Limb (tissue), 2 donors: ENCODE measurements around the gene BET1L.
"Not testable (repeated sequence)": the region's sequence is repeated elsewhere in the genome, so short reads cannot be mapped to it uniquely, and the experiment has no call there.

ENCODE experiments used
- DNase-seq, 2 donors: peaks; one replicate each; pipeline ENCODE4 v3.0.0-alpha.2; 2016; ENCODE audit errors: extremely low spot score in 2 of 2

The BET1L gene

DNA sequence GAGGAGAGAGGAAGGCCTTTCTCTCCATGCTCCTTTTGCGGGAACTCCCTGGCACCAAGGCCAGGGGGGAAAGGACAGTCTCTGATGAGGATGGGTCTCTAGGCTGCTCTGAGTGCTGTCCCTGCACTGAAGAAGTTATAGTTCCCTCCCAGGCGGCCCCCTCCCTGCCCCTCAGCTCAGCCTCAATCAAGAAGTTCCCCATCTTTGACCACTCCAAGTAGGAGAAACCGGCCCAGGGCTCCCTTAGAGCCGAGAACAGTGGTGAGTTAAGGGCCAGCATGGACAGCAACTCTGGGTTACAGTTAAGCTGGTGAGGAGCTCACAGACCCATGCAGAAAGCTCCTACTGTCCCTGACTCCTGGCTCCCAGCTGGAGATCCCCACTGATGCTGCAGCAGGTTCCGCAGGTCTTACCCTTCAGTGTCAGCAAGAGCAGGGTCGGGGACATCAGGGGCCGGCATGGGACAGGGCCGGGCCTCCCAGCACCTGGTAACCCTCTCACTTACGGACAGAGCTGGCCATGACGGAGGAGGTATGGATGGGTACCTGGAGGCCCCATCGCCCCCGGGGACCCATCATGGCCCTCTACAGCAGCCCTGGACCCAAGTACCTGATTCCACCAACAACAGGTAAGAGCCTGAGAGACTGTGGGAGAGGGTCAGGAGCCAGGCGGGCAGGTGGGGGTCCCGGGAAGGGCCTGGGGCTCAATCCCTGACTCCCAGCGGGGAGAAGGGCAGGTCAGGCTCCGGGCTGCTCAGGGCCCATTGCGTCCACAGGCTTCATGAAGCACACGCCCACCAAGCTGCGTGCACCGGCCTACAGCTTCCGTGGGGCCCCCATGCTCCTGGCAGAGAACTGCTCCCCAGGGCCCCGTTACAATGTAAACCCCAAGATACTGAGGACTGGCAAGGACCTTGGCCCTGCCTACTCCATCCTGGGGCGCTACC, 10.1 kb downstream of the BET1L start:
- peak in 1 of 2 donors; percentile 29 for DNase-seq

DNA sequence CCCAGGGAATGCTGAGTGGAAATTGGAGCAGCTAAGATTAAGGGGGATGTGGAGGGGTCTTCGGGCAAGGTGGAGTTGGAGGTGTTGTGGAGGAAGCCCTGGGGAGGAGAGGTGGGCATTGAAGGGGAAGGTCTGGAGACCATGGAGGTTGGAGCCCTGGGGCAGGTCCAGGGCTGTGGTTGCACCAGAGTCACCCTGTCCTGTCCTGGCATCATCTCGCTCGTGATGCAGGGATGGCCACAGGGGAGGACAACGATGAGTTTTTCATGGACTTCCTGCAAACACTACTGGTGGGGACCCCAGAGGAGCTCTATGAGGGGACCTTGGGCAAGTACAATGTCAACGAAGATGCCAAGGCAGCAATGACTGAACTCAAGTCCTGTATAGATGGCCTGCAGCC, 13.7 kb downstream of the BET1L start:
- DNase-seq: not testable (repeated sequence)

DNA sequence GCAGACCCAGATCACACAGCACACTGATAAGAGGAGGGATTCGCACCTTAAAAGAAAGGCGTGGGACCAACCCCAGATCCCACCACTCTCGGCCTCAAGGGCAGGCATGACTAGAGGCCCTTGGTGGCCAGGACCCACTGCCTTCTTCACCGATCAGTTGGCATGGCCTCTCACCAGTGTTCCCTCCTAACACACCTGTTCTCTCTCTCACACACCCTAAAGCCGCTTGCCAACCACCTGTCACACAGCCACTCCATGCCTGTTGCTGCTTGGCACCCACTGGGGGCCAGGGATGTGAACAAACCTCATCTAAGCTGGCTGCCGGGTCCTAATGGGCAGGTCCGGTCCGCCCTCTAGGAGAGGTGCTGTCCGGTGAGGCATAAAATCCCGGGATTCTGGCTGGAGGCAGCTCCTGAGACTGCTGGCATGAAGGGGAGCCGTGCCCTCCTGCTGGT, 14.5 kb downstream of the BET1L start, which contains the start of gene SCGB1C1:
Gene SCGB1C1, plus strand, starts transcription at position 405 of the 455 bp plus-strand sequence. Its CDS starts 22 bp downstream, at position 427.
- not testable (repeated sequence) for DNase-seq

DNA sequence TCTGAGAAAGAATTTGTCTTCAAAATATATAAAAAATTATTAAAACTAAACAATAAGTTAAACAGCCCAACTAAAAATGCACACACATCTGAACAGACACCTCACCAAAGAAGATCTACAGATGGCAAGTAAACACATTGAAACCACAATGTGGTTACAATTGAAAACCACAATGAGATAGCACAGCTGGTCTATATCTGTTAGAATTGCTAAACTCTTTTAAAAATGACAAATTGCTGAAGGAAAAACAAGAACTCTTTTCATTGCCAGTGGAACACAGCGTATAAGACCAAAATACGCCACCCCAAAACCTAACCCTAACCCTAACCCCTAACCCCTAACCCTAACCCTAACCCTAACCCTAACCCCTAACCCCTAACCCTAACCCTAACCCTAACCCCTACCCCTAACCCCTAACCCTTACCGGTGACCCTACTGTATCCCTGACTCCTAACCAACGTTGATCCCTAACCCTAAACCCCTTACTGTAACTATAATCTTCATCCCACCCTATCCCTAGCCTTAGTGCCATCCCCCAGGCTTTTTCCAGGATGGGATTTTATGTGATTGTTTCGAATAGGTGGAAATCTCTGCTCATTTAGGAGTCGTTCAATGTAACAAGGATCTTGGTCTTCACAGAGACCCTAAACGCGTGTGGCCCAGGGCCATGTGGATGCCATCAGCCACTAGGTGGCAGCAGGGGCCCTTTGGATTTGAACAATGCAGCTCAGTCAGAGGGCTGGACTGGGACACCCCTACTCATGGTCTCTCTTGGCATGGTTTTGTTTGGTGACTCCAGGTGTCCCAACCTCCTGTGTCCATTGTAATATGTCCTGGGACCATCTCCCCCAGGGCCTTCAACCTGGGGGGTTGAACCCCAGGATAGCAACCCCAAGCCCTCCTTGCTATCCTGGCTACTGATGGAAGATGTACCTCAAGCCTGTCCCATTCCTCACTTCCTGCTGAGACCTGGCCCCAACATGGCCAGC, 15.4 kb downstream of the BET1L start:
- DNase-seq: not testable (repeated sequence)

DNA sequence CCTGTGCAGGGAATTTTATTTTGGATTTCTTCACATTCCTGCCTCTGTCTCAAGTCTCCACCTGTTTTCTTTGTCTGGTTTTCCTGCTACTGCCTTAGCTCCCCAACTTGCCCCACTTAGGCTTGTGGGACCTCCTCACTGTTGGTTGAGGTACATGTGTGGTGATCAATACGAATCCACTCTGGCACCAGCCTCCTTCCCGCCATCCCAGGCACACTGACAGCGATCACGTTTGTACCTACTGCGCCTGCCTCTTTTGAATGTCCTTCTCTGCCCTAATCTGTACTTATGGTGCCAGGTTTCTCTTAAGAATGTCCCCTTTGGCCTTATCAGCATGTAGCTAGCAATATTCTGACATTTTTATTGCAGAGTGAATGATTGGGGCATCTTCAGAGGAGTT, 16.7 kb downstream of the BET1L start:
- DNase-seq: not testable (repeated sequence)

DNA sequence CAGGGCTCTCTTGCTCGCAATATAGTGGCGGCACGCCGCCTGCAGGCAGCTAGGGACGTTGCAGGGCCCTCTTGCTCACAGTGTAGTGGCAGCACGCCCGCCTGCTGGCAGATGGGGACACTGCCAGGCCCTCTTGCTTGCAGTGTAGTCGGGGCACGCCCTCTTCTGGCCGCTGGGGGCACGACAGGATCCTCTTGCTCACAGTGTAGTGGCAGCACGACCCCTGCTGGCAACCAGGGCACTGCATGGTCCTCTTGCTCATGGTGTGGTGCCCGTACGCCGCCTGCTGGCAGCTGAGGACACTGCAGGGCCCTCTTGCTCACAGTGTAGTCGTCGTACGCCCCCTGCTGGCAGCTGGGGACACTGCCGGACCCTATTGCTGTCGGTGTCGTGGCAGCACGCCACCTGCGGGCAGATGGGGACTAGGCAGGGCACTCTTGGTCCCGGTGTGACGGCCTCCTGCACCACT, 17.3 kb downstream of the BET1L start:
- not testable (repeated sequence) for DNase-seq

DNA sequence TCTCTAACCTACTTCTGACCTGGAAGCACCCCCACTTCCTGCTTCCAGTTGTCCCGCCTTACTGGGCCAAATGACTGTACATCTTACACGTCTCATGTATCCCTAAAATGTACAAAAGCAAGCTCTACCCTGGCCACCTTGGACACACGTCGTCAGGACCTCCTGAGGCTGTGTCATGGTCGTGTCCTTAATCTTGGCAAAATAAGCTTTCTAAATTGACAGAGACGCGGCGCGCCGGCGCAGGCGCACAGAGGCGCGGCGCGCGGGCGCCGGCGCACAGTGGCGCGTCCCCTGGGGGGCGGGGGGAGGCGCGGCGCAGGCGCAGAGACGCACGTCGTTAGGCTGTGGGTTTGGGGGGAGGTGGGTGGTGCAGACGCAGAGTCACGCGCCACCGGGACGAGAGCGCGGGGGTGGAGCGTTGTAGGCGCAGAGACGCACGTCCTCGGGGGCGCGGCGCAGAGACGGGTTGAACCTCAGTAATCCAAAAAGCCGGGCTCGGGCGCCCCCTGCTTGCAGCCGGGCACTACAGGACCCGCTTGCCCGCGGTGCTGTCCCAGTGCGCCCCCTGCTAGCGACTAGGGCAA, 17.9 kb downstream of the BET1L start:
- DNase-seq: not testable (repeated sequence)

DNA sequence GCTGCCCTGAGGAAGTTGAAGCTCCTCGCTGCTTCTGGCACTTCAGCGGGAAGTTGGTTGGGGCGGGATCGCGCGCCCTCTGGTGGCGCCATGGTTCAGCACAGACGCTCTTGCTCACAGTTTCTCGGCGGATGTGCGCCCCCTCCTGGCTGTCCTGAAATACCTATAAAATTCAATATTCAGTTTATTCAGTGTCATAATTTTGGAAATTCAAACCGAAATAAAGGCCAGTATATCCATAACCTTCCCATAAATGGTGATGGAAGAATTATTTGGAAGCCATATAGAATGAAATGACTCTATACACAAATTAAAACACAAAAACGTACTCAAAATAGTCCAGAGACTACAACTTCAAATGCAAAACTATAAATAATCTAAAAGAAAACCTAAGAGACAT, 27.0 kb downstream of the BET1L start:
- DNase-seq: not testable (repeated sequence)
